Fibroblast of gingiva (primary cell): ENCODE results near the gene SLC9A1.

Experiments used
- DNase-seq: peaks from one replicate; pipeline ENCODE4 v3.0.0-alpha.2; 2011; ENCODE audit warnings: low read depth

The SLC9A1 gene

DNA sequence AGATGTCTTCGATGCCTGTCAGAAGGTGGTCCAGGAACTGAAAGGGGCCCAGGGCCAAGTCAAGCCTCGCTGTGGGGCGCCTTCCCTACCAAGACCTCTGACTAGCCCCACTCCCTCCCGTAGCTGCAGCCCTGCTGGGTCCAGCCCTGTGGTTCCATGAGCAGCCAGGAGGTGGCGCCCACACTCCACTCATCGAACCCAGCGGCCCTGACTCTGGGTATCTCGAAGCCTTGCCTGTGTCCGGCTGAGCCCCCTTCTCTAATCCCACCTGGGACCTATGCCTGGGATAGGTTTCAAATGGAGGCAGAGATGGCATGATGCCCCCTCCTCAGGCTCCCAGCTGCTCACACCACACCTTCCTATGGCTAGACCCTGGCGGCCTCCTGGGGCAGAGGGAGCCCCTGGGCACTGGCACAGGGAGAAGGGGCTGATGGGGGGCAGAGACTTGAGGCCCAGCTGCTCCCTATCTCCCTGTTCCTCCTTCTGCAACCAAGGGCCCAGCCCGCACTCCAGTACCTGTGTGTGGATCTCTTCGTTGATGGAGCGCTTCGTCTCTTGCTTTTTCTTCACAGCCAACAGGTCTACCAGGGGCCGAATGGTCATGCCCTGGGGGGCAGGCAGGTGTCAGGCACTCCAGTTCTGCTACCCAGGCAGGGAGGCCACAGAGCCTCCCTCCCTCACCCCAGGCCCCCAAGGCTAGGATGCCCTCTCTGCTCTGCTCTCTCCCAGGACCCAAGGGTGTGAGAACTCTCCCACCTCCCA, 52.0 kb downstream of the SLC9A1 start:
- DNase-seq, result peak; percentile 23

DNA sequence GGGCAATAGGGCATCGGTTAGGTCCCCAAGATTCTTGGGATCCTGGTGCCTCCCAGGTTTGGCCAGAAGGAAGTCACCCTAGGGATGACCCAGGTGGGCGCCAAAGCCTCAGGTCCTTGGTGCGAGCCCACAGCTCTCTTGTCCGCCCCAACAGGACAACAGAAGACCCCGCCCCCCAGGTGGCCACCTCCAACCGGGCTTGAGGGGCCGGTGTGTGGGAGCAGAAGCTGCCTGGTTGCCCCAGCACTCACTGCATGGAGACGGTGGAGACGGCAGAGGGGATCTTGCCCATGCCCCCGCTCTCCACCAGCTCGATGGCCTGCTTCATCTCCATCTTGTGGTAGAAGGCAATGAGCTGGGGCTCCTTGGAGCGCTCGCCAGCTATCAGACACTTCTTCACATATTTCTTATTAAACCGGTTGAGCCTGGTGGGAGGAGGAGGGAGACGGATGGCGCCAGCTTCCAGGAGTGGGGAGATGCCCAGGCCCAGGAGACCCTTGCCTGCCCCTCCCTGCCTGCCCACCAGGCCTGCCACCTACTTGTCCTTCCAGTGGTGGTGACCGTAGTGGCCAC, 52.7 kb downstream of the SLC9A1 start:
- no peak for DNase-seq

DNA sequence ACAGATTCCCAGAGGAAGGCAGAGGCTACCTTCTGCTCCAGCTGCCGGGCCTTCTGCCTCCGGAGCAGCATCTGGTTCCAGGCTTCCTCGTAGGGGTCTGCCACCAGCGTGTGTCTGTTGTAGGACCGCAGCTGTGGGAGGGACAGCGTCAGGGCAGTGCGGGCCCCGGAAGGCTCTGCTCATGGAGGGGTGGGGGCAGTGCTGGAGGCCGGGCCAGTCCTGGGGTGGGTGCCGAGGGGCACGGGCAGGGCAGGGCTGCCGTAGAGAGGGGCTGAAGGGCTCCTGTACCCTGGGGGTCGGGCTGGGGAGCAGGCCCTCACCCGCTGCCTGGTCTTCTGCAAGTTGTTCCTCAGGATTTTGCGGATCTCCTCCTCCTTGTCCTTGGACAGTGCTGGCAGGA, 53.2 kb downstream of the SLC9A1 start:
- no peak for DNase-seq

DNA sequence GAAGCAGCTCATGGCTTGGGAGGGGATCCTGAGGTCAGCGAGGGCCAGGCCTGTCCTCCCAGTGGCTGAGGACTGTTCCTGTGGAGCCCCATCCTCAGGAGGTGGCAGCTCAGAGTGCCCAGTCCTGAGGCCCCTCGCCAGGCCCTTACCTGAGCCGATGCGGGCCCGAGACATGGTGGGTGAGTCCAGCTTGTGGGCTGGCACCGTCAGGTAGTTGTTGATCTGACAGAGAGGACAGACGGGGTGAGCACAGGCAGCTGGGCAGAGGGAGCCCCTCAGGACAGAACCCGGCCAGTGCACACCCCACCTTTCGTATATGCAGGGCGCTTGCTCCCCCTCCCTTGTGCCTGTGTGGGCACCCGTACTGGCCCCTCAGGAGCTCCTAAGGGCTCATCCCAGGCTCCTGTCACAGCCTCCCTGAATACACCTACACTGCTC, 53.9 kb downstream of the SLC9A1 start:
- DNase-seq, result no peak

DNA sequence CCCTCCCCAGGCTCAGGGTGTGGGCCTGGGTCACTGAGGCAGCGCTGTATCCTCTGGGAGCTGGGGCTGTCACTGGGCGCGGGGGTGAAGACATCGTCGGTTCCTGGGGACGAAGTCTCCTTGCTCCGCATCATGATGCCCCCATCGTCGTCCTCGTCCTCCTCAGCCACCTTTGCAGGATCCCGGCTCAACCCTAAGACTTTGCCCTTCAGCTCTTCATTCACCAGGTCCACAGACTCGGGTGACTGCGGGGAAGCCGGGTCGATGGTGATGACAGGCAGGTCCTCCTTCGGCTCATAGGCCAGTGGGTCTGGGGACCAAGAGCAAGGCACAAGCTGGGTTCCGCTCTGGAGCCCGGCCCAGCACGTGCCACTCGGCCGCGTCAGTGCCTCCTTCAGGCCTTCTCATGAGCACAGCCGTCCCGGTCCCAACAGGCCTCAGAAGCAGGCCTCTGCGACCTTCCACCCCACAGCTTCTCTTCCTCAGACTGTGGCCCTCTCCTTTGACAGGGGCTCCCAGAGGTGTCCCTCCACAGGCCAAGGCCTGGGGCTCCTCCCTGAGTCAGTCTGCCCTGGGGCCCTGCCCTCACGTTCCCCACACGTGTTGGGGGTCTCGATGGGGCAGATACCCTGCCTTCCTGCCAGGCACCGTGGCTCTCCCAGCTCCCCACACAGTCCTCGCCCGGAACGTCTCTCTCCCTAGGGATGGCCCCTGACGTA, 54.4 kb downstream of the SLC9A1 start:
- DNase-seq, result no peak

DNA sequence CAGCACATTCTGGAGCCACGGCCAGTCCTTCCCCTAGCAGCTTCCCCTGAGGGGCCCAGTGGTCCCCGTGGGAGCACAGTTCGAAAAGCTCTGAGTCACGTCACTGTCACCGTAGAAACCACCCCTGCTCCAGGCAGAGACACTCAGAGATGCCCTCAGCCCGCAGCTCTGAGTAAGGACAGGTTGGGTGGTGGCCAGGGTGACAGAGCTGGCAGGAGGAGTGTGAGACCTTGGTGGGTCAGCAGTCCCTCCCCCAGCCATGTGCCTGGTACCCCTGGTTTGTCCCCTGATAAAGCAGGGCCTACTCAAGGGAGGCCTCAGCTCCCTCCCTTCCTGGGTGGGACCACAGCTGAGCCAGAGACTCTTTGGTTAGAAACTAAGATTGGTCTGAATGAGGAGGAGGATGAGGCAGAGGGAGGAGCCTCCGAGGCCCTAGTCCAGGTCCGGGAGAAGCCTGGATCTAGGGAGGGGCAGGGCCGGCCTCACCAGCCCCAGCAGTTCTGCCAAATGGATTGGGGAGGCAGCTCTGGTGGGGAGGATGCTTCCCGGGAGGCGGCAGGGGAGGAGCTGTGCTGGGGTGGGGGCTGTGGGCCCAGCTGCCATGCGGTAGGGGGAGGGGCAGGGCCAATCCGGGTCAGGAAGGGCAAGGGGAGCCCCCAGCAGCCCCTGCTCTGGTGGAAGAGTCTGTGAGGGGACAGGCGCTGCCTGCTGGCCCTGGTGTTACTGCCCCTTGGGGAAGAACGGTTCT, 55.2 kb downstream of the SLC9A1 start:
- peak; percentile 74 for DNase-seq

DNA sequence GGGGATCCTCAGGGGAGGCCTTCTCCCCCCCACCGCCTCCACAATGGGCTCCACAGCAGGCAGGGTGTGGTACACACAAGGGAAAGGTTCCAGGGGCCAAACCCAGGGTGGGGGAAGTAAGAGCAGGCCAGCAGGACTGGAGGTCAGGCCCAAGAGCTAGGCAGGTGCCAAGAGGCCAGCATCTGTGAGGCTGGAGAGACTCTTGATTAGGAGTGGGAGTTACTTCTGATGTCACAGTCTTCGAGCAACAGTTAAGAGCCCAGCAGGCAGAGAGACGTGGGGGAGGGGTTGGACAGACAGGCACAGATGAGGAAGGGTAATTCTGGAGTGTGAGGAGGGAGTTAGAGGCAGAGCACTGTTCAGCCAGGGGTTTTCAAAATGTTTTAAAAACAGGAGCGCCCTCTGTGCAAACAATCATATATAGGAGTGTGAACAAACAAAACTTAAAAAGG, 55.8 kb downstream of the SLC9A1 start:
- peak; percentile 43 for DNase-seq

DNA sequence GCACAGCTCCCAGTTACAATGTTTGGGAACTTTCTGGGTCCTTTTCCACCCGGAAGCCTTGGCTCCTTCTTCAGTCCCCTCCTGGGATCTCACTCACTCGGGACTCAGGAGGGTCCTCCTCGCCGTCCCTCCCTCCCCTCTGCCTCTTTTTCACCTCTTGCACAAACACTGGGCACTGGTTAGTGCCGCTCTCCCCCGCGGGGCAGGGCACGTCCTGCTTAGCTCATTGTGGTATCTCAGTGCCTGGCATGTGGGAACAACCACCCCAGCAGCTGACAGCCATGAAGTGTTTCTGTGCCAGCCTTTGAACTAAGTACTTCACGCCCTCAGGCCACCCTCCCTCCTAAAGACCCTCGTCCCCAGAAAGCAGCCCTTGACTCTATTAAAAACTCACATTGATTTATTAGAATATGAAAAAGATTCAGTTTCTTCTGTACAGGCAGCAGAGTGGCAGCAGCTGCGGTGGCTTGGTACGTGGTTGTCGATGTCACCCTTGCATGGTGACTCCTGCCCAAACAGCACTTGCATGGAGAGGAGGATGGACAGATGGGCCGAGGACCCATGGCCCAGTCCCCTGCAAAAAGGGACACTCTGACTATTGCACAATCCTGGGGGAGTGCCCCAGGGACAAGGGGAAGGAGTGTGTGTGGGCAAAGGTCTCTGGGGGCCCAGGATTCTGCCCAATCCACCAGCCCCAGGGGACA, 56.3 kb downstream of the SLC9A1 start:
- DNase-seq, result peak; percentile 18

DNA sequence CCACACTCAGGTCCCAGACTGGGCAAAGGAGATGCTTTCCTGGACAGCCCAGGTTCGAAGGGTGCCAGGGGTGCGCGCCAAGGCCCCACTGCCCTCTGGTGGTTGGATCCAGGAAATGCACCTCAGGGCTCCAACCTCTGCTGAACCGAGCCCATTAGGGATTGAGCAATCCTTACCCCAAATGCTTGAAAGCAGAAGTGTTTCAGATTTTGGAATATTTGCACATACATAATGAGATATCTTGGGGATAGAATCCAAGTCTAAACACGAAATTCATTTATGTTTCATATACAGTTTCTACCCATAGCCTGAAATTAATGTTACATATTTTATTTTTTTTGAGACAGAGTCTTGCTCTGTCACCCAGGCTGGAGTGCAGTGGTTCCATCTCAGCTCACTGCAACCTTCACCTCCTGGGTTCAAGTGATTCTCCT, 57.4 kb downstream of the SLC9A1 start:
- DNase-seq, result peak; percentile 75

DNA sequence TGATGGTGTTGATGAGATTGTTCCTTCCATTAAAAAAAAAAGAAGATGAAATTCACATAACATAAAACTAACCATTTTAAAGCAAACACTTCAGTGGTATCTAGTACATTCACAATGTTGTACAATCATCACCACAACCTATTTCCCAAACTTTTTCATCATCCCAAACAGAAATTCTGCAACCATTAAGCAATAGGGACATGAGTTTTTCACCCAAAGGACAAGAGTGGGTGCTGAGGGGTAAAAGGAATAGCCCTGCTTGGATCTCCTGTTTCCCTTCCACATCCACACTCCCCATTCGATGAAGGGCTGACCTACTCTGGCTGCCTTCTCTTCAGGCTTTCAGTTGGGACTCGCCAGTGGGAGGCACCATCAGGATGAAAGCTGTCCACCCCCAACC, 59.3 kb downstream of the SLC9A1 start:
- no peak for DNase-seq

DNA sequence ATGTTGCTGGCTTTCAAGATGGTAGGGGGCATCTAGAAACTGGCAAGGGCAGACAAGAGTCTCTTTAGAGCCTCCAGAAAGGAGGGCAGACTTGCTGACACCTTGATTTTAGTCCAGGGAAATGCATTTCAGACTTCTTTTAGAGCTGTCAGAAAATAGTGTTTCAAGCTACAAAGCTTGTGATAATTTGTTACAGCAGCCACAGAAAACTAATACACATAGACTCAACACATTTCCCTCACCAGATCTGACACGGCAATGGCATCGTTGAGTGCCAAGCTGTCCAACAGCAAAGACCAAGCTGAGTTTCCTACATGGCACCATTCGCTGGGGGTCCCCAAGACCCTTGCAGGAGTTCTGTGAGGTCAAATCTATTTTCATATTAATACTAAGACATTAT, 62.0 kb downstream of the SLC9A1 start:
- no peak for DNase-seq

DNA sequence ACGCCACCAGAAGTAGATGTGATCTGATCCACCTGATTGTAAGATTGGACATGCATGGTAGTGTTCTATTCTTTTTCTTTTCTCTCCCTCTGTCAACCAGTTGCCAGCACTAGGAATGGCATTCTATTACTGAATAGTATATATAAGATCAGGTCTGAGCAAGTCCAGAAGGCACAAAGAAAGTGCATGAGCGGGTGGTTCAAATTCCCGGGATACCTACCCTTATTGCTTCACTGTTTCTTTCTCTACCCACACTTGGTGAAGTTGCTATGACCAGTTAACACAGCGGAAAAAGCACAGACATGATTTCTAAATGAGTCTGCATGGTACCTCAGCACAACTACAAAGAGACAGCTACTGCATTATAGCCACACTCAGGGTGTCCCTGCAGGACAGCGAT, 64.0 kb downstream of the SLC9A1 start:
- DNase-seq, result no peak

DNA sequence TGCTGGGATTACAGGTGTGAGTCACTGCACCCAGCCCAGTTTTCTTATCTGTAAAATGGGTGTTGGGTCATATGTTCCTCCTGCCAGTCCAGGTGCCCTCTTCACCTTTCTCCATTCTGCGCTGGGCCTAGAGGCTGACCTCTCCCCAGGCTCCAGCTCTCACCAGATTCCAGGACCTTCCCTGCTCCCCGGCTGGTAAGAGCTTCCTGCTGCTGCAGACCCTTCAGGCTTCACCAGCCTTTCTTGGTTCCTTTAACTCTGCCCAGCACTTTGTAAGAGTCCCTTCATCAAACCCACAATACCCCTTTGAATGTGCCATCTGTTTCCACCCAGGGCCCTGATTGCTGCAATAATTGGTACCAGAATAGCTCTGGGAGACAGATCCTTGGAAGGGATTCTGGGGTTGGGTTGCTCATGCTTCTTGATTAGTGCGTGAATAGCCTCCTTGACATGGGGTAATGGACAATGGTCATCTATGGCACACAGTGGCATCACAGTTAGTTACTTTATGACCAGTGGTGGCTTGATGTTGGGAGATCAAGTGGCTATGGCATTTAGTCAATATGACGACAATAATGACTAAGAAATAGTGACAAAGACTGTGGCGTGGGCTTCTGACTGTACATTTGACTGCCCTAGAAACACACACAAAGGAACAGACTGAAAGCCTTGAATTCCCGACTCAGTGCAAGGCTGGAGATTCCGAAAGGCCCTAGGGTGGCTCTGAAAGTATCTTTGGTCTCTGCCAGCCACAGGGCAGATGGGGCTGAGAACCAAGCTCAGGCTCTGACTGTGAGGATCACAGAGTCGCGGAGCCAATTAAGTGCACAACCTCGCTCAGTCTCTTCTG, 67.3 kb downstream of the SLC9A1 start:
- no peak for DNase-seq

DNA sequence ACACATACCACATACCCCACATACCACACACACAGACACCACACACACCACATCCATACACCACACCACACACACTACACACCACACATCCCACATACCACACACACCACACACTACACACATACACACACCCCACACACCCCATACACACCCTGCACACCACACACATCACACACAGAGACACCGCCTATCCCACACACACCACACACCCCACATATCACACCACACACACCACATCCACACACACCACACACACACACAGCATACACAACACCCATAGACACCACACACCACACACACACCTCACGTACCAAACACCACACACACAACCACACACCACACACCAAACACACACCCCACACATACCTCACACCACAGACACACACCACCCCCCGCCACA, 68.3 kb downstream of the SLC9A1 start:
- DNase-seq, result no peak

DNA sequence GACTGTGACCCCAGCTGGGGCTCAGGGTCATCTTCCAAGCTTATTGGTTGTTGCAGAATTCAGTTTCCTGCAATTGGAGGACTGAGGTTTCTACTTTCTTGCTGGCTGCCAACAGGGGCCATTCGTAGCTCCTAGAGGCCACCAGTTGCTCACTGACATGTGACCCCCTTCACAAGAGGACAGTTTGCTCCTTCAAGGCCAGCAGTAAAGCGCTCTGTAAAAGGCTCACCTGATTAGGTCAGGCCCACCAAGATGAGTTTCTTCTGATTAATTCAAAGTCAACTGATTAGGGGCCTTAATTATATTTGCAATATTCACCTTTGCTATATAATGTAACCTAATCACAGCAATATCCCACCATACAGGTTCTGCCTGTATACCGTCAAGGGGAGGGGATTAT, 68.9 kb downstream of the SLC9A1 start:
- DNase-seq, result no peak

DNA sequence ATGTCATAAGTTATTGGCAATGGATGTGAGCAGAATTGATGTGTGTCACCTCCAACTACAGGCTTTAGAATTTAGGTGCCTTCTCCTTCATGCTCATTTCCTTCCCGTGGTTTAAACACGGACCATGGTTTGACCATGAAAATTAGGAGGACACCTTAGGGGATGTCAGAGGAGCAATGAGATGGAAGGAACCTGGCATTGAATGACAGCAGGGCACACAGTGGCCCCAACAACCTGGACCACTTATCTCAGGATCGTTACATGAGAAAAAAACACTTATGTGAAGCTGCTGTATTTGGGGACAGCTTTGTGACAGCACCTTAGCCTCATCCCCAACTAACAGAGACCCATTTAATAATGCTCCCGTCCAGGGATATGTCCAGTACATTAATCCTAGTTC, 70.8 kb downstream of the SLC9A1 start:
- DNase-seq, result no peak

DNA sequence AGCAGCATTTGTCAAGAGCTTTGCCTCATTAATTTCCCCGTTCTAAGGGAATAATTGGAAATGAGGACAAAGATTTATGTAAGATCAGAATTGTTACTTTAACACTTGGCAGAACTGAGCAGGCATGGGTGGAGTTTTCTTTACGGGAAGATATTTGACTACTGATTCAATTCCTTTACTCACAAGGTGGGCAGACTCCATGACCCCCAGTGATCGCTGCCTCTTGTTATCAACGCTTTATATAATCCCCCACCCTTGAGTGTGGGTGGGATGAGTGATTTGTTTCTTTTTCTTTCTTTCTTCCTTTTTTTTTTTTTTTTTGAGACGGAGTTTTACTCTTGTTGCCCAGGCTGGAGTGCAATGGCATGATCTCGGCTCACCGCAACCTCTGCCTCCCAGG, 77.0 kb downstream of the SLC9A1 start:
- DNase-seq, result no peak

DNA sequence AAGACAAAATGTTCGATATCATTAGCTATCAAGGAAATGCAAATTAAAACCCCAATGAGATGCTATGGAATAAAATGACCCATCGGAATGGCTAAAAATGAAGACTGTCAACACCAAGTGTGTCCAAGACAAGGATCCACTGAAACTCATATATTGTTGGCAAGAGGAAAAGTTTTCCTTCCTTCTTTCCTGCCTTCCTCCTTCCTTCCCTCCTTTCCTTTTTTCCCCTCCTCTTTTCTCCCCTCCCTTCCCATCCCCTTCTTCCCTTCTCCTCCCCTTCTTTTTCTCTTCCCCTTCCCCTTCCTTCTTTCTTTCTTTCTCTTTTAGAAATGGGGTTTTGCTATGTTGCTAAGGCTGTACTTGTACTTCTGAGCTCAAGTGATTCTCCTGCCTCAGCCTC, 78.1 kb downstream of the SLC9A1 start:
- no peak for DNase-seq

DNA sequence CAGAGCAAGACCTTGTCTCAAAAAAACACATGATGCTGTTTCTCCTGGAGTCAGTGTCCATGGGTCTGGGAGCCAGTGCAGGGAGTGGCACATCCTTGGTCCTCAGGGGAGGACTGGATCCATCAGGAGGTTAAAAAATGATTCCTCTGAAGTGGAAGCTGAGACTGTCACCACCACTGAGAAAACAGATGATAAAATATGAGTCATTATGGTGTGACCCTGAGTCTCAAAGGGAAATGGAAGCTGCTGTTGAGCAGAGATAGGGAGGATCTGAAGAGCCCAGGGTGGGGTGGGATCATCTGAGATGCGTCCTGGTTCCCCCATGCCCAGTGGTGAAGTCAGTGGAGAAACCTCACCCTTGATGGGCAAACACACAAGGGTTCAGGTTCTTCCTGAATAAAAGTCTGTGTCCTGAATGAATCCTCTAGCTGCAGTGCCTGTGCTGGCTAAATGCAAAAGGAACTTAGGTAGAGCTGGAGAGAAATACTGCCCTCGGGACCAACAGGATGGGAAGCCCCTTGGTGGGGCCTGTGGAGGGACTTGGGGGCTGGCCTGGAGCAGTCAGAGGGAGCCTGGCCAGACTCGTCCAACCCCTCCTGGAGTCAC, 80.6 kb downstream of the SLC9A1 start:
- DNase-seq, result no peak

DNA sequence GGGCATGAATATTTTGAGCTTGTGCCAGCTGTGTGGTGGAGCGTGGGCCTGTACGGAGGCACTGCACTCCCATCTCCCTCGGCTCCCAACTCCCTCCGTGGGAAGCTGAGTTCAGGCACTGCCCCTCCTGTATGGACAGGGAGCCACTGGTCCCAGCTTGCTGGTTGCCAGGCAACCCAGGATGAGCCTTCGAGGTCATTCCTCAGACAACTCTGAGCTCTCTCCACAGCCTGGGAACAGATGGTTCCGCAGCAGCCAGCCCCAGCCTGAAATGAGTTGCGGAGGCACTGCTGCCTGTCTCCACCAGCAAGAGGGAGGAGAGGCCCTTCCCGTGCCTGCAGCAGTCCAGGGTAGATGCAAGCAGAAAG, 83.9 kb downstream of the SLC9A1 start:
- DNase-seq, result peak; percentile 40
